ENCODE results near the gene GPR132.

Gene GPR132

GRCh38 chr14:105013150-105013785 lies 52.0 kb downstream of the GPR132 start:
- no peak overlapping the region for H3K27ac ChIP-seq (replicated peaks)
- no peak overlapping the region for H3K4me3 ChIP-seq (replicated peaks; ENCODE audit: insufficient read depth, low read length)
- TF ChIP-seq, protein P1, sequence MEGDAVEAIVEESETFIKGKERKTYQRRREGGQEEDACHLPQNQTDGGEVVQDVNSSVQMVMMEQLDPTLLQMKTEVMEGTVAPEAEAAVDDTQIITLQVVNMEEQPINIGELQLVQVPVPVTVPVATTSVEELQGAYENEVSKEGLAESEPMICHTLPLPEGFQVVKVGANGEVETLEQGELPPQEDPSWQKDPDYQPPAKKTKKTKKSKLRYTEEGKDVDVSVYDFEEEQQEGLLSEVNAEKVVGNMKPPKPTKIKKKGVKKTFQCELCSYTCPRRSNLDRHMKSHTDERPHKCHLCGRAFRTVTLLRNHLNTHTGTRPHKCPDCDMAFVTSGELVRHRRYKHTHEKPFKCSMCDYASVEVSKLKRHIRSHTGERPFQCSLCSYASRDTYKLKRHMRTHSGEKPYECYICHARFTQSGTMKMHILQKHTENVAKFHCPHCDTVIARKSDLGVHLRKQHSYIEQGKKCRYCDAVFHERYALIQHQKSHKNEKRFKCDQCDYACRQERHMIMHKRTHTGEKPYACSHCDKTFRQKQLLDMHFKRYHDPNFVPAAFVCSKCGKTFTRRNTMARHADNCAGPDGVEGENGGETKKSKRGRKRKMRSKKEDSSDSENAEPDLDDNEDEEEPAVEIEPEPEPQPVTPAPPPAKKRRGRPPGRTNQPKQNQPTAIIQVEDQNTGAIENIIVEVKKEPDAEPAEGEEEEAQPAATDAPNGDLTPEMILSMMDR (IDR thresholded peaks at IDR 0.05; ENCODE audit: insufficient read depth, low read length), result no peak
- TF ChIP-seq GABPA (IDR thresholded peaks at IDR 0.05; ENCODE audit: low read depth), result no peak
- no peak for DNase-seq (ENCODE audit: low read depth in 1 of 2, low spot score in 1 of 2)
- H3K27me3 ChIP-seq (ENCODE audit: insufficient read depth, poor library complexity, severe bottlenecking), result no peaks in the 10 kb centered on the region

GRCh38 chr14:105012171-105012985 lies 52.9 kb downstream of the GPR132 start:
- Histone ChIP-seq H3K27ac (replicated peaks) (no peak overlapping the region), H3K27me3 (ENCODE audit: insufficient read depth, poor library complexity, severe bottlenecking) (no peaks in the 10 kb centered on the region), H3K4me3 (replicated peaks; ENCODE audit: insufficient read depth, low read length) (no peak overlapping the region)
- TF ChIP-seq GABPA (IDR thresholded peaks at IDR 0.05; ENCODE audit: low read depth) (no peak), SPI1 (IDR thresholded peaks at IDR 0.05; ENCODE audit: borderline replicate concordance, low read depth) (no peak), POLR2AphosphoS5 (IDR thresholded peaks at IDR 0.05; ENCODE audit: low read depth) (no peak)
- TF ChIP-seq, protein P1 (IDR thresholded peaks at IDR 0.05; ENCODE audit: insufficient read depth, low read length), result peak; percentile 38
- TF ChIP-seq, protein P2, sequence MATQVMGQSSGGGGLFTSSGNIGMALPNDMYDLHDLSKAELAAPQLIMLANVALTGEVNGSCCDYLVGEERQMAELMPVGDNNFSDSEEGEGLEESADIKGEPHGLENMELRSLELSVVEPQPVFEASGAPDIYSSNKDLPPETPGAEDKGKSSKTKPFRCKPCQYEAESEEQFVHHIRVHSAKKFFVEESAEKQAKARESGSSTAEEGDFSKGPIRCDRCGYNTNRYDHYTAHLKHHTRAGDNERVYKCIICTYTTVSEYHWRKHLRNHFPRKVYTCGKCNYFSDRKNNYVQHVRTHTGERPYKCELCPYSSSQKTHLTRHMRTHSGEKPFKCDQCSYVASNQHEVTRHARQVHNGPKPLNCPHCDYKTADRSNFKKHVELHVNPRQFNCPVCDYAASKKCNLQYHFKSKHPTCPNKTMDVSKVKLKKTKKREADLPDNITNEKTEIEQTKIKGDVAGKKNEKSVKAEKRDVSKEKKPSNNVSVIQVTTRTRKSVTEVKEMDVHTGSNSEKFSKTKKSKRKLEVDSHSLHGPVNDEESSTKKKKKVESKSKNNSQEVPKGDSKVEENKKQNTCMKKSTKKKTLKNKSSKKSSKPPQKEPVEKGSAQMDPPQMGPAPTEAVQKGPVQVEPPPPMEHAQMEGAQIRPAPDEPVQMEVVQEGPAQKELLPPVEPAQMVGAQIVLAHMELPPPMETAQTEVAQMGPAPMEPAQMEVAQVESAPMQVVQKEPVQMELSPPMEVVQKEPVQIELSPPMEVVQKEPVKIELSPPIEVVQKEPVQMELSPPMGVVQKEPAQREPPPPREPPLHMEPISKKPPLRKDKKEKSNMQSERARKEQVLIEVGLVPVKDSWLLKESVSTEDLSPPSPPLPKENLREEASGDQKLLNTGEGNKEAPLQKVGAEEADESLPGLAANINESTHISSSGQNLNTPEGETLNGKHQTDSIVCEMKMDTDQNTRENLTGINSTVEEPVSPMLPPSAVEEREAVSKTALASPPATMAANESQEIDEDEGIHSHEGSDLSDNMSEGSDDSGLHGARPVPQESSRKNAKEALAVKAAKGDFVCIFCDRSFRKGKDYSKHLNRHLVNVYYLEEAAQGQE (IDR thresholded peaks at IDR 0.05; ENCODE audit: insufficient replicate concordance, low read depth), result no peak
- peak in 1 of 2 experiments; percentile 61 for DNase-seq (ENCODE audit: low read depth in 1 of 2, low spot score in 1 of 2)

DNA sequence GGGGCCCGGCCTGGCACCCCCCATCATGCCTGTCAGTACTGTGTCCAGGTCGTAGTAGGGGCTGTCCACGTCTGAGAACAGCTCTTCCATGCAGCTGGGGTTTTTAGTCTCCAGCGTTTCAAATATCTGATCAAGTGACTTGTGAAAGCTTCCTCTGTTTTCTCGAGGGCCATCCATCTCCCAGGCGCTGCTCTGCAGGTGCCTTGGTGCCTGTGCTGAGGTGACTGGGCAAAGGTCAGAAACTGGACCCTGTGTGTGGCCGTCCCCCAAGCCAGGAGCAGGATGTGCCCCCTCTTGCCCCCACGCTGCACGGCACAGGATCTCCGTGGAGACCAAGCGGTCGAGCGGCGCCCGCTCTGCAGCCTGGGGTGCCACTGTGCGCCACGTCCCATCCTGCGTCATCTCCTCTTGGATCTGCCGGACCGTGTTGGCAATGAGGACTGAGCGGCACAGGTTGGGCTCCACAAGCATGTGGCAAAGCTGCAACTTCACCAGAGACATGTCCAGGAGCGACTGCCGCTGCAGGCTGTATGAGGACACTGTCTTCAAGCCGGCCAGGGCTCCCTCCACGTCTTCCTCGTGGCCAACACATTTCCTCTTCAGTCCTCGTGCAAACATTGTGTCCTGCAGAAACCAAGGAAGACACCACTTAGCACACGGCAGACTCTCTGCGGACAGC lies 53.8 kb downstream of the GPR132 start:
- no peaks in the 10 kb centered on the region for H3K27me3 ChIP-seq (ENCODE audit: insufficient read depth, poor library complexity, severe bottlenecking)
- H3K4me3 ChIP-seq (replicated peaks; ENCODE audit: insufficient read depth, low read length), result no peak overlapping the region
- TF ChIP-seq, protein P1 (IDR thresholded peaks at IDR 0.05; ENCODE audit: insufficient read depth, low read length), result no peak
- TF ChIP-seq, protein P2 (IDR thresholded peaks at IDR 0.05; ENCODE audit: insufficient replicate concordance, low read depth), result no peak
- TF ChIP-seq SPI1 (IDR thresholded peaks at IDR 0.05; ENCODE audit: borderline replicate concordance, low read depth), result no peak
- TF ChIP-seq GABPA (IDR thresholded peaks at IDR 0.05; ENCODE audit: low read depth), result no peak
- TF ChIP-seq POLR2AphosphoS5 (IDR thresholded peaks at IDR 0.05; ENCODE audit: low read depth), result no peak
- DNase-seq (ENCODE audit: low read depth in 1 of 2, low spot score in 1 of 2), result no peak
- H3K27ac ChIP-seq (replicated peaks), result no peak overlapping the region

Measured in HL-60 (cell line).